DMS 273 (cell line): Measurements from ENCODE around the gene ASCC1.

Experiments used
- DNase-seq: peaks from one replicate; lab custom pipeline; 2025; ENCODE audit not compliant: unreplicated experiment; lab: John Stamatoyannopoulos, UW

ASCC1 gene, protein sequence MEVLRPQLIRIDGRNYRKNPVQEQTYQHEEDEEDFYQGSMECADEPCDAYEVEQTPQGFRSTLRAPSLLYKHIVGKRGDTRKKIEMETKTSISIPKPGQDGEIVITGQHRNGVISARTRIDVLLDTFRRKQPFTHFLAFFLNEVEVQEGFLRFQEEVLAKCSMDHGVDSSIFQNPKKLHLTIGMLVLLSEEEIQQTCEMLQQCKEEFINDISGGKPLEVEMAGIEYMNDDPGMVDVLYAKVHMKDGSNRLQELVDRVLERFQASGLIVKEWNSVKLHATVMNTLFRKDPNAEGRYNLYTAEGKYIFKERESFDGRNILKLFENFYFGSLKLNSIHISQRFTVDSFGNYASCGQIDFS

DNA sequence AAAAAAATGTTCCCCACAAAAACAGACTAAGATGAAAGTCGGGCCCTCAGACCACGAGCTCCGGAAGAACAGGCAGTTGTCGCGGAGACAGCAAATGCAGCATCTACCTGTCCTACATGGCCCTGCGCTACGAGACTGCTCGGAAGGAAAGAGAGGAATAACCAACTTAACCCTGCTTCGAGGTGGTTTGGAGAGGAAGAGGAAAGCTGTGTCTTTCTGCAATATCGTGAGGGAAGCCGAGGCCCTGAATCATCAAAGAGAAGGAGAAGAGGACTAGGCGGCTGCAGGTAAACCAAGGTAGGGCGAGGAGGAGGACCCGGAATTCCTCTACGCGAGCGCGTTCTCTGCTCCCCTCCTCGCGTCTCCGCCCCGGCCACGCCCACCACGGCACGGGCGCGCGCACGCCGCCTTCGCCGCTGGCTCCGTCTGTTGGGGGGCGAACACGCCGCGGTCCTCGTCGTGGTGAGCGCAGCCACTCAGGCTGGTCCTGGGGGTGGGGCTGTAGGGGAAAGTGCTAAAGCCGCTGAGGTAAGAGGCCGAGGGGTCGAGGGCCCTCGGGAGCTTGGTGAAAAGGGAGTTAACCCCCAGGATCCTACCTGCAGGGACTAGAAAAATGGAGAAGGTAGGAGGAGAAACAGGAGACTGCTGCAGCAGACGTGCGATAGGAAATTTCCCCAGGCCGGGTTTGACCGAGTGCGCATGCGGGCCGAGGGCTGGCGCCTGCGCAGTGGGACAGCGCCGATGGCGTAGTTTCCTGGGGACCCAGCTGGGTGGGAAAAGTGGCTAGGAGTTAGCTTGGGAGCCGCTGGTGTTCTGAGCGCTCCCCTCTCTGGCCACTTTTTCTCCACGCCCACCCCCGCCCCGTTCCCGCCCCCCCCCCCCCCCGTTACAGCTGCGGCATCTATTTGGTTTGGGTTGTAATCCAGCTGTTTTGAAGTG lies at the start of gene ASCC1, which contains the start of gene ANAPC16:
ASCC1 (minus strand) TSS at position 666 of the 939 bp plus-strand sequence. CDS start 2,978 bp downstream, outside the sequence.
ANAPC16 (plus strand) TSS at position 402 of the 939 bp plus-strand sequence. CDS start 7,903 bp downstream, outside the sequence.
- DNase-seq: peak; percentile 93

DNA sequence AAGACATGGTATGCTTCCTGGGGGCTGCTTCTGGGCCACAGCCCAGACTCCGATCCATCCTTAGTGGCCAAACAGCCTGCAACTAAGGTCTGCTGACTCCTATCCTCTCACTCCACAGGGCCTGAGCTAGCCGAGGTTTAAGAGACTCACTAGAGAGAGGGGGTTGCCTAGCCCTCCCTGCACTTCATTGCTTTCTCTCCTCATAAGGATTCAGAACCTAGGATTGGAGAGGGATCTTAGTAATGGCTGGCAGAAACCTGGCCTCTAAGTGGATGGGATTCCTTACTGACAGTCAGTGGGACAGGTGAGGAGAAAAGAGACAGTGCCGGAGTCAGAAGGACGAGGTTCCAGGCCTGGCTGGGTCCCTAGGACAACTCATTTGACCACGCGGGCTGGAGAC lies 49.4 kb upstream of the ASCC1 start:
- no peak for DNase-seq

DNA sequence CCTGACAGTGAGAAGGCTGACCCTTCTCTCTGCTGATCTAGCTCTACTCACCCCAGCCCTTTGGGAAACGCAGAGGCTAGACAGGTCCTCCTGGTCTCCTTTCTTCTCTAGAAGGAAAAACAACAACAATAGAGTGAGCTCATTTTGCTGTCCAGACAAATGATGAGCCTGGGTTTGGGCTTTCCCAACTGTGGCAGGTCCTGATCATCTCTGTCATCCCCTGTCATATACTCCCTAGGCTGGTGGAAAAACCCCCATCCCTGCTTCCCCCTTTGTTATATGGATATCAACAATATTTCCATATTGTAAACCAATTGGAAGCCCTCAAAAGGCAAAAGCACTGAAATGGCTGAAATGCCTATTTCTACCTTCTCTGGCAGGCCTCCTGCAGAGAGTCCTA lies 48.5 kb upstream of the ASCC1 start:
- no peak for DNase-seq

DNA sequence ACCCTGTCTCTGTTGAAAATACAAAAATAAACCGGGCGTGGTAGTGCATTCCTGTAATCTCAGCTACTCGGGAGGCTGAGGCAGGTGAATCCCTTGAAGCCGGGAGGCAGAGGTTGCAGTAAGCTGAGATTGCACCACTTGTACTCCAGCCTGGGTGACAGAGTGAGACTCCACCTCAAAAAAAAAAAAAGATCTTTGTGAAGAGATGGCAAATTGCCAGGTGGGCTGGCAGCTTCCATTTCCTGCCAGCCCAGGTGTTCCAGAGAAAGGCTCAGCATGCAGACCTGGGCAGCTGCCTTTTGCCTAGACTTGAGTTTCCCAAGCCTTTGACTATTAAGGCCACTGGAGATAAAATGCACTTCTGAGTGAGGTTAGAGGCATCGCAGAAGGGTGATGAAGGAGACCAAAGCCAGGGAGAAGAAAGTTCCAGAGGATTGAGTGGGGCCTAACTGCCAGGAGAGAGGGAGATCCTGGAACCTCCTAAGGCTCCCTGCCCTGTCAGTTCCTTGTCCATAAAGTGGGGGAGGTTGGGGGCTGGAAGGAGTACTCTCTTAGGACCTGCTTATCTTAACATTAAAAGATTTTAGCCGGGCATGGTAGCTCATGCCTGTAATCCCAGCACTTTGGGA lies 47.7 kb upstream of the ASCC1 start:
- peak; percentile 54 for DNase-seq

DNA sequence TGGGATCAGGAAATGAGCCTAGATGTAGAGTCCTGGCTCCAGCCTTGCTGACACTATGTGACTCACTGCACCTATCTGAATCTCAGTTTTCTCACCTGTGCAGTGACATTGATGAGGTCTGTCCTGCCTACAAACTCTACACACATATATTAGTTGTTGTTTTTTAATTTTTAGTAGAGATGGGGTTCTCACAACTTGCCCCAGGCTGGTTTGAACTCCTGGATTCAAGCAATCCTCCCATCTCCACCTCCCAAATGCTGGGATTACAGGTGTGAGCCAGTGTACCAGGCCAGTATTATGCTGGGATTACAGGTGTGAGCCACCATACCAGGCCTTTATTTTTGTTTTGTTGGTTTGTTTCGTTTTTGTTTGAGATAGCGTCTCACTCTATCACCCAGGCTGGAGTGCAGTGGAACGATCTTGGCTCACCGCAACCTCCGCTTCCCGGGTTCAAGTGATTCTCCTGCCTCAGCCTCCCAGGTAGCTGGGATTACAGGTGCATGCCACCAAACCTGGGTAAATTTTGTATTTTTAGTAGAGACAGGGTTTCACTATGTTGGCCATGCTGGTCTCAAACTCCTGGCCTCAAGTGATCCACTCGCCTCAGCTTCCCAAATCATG lies 45.8 kb upstream of the ASCC1 start:
- DNase-seq: no peak

DNA sequence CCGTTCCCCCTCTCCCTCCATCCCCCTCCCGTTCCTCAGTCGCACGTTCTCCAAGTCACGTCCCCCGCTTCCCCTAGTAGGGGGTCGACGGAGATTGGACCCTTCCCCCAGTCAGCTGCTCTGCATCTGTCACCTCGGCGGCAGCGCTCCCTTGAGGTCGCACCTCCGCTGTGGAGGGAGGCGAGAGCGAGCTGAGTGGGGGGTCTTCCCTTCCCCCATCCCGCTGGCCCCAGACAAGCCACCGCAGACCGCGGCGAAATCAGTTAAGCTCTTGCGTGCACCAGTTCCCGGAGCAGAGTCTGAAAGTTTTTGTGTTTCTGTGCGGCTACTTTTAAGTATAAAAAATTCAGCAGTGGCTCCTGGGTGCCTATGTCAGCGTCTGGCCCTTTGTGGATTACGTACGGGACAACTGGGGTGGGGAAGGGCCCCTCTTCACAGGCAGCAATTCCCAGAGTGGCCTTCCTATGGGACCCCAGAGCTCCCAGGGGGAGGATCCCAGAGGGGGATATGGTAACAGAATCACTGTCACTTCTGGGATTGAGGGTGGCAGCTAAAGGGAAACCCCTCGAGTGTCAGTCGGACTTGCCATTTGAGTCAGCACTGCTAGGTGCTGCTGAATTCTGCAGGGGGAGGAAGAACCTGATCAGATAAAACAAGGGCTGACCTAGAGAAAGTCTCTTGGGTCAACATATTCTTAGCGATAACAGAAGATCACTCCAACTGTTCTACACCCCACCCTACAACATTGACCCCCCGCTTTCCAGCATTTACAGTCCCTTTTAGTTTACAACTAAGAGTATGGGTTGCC lies 45.1 kb upstream of the ASCC1 start:
- no peak for DNase-seq

DNA sequence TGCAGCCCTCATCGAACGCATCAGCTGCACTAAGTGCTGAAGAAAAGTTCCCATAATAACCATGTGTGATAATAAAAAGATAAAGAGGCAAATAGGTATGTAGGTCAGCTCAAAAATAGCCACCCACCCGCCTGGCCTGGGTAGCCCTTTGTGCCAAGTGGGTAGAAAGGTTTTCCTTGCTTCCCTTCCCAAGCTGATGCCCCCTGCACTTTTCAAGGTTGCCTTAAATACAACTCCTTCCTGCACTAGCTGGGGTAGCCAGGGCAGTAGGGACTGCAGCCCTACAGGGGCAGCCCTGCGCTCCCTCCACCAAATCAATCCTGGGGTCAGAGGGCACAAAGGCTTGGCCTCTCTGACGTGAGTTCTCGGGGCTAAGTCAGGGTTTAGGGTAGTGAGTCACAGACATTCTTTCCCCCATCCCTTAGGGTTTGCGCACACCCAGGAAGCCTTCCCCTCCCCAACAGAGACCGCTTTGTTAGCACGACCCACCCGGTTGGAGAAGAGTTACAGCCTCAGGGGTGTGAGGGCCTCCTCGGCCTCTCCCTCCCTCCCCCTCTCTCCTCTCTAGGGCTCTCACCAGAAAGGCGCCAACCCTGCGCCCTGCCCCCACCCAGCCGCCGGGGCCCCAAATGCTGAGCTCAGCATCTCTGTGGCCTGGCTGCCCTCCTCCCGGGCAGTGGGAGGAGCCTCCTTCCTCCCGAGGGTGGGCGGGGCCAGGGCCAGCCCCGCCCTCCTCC lies 44.3 kb upstream of the ASCC1 start:
- no peak for DNase-seq

DNA sequence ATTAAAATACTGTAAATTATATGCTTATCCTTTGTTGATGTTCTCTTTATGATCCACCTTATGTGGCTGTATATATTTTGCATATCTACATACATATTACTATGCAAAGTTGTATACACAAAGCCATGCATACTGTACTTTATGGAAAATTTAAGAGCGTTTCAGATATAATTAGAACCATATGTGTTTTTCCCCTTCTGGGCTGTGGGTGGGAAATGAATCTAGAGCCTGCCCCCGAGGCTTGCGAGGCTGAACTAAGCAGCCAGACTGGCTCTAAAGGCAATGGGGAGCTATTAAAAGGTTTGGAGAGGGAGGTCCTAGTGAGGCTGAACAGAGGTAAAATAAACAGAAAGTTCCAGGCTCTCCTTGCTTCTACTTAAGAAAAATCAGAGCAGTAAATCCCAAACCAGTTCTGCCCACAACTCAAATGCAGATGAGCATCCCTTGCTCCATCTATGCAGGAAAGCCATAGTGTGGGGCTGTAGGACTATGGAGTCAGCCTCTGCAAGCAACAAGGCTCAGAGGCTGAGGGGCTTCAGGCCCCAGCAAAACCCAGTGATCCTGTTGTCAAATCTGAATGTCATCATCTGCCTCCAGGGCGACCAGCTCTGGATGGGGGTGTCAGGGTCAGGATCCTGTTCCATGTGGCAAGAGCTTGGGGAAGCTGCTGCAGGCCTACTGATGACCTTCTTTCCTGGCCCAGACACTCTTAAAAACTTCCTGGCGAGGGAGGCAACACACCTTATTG lies 43.6 kb upstream of the ASCC1 start:
- peak; percentile 33 for DNase-seq

DNA sequence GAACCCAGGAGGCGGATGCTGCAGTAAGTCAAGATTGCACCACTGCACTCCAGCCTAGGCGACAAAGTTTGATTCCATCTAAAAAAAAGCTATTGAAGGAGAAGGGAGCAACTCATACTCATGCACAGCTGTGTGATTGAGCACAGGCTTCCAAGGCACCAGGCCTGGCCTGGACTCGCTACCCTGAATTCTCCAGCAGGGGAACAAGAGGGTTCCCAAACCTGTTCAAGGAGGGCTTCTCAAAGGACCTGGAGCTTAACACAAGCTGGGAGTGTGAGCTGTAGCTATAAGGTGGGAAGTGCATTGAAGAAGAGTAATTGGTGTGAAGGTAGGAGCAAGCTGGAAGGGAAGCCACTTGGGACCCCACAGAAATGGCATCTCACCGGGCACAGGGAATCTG lies 42.5 kb upstream of the ASCC1 start:
- DNase-seq: peak; percentile 27

DNA sequence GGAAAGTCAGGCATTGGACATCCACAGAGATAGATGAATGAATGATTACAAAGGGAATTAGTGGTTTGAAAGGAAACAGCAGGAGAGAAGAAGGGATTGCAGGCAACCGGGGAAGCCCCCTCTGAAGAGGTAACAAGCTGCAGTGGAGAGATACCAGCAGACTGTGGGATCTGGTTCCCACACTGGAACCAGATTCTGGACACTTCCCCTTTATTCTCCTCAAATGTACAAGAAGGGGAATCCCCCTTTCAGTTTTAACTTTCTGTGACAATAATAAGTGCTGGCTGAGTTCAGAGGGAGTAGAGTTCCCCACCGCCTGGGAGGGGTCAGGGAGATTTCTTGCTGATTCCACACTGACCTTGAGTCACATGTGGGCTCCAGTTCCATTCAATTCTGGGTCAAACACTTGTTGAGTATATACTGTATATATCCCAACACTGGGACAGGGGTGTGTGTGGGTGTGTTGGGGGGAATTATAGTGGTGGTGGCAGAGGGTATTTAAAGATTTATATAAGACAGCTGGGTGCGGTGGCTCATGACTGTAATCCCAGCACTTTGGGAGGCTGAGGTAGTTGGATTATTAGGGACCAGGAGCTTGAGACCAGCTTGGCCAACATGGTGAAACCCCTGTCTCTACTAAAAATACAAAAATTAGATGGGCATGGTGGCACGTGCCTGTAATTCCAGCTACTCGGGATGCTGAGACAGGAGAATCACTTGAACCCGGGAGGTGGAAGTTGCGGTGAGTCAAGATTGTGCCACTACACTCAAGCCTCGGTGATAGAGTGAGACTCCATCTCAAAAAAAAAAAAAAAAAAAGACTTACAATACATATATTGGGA lies 41.2 kb upstream of the ASCC1 start:
- no peak for DNase-seq

DNA sequence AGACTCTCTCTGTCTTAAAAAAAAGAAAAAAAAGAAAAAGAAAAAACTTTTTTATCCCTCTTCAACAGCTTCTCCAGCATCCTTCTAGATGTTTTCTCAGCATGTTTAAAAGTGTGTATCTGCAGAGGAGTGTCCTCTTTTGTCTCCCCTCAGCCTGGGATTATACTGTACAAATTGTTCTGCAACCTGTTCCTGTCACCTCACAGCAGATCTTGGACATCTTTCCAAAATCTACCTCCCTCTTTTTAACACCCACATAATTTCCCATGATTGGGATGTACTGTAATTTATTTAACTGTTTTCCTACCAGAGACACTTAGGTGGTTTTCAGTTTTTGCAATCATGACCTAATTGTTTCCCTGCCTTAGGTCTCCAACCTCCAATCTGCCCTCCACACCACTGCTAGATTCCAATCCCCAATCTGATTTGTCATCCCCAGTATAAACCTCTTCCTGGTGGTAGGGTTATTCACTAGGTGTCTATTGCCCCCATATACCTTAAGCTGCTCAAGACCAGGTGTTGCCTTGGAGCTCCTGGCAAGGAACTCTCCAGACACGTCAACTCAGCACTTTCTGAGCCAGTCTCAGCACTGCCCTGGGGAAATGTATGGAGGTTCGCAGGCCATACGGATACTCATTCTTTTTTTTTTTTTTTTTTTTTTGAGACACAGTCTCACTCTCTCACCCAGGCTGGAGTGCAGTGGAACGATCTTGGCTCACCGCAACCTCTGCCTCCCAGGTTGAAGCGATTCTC lies 40.1 kb upstream of the ASCC1 start:
- no peak for DNase-seq

DNA sequence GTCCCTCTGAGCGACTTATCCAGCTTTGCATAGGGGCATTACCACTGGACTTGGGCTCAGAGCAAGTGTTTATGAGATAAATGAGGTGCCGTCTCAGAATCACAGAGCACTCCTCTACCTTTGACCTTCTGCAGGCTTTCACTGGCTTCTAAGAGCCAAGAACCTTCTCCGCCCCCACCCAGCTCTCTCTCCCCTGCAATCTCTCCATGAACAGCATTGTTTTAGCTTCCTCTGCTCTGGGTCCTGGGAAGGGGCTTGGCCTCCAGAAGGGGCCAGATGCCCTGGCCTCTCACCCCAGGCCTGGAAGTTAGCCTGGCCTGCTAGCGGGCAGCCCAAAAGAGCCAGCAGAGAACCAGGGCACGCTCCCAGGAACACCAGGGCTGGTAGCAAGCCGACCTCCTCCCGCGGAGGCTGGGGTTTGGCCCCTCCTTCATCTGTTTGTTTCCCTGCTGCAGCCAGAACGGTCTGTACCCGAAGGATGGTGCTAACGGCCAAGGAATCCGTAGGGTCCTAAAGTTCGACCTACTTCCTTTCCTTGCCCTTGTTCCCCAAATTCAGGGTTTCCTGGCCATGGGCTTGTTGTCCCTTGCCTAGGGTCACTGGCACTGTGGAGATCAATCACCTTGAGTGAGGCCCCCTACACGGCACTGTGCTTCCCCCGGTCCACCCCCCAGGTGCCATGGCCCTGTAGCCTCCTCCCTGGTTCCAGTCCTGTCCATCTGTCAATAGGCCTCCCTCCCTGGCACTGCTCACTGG lies 38.9 kb upstream of the ASCC1 start:
- DNase-seq: peak; percentile 78

DNA sequence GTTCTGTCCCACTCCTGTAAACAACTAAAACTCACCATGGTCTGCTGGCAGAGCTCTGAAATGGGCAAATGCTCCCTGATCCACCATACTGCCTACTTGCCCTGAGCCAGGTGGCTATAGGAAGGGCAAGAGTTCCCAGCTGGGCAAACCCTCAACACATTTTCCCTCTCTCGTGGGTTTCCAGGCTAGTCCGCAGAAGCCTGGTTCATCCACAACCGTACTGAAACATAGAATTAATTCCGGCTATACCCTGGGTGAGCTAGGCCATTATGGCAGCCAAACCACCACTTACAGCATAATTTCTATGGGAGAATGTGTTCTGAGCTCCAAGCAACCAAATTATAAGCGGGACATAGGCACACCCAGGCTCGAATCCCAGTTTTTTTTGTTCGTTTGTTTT lies 37.5 kb upstream of the ASCC1 start:
- no peak for DNase-seq

DNA sequence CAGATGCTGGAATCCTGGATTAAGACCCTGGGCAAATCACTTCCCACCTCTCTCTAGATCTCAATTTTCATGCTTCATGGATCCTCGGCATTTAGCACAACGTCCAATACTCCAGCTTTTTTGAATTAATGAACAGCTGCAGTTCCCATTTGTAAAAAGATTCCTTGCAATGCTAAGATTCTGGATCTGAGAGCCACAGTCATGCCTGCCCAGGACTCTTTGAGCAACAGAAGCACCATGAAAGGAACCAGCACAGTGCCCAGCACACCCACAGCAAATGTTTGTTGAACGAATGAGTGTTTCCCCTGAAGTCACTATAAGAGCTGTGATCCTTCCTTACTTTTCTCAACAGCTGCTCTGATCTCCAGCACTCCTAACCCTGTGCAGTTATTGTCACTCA lies 36.9 kb upstream of the ASCC1 start:
- DNase-seq: no peak

DNA sequence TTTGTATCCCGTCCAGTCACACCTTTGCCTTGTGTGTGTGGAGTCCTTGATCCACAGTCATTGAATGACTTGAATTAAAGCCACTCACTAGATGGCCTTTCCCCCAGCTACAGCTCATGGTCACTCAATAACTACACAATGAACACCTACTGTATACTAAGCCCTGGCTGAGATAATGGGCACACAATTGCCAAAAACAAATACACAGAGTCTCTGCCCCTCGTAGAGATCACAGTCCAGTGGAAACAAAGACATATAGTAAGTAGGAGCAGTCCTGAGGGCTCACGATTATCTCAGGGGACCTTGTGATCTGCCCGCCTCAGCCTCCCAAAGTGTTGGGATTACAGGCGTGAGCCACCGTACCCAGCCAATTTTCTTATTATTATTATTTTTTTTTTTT lies 35.6 kb upstream of the ASCC1 start:
- no peak for DNase-seq

DNA sequence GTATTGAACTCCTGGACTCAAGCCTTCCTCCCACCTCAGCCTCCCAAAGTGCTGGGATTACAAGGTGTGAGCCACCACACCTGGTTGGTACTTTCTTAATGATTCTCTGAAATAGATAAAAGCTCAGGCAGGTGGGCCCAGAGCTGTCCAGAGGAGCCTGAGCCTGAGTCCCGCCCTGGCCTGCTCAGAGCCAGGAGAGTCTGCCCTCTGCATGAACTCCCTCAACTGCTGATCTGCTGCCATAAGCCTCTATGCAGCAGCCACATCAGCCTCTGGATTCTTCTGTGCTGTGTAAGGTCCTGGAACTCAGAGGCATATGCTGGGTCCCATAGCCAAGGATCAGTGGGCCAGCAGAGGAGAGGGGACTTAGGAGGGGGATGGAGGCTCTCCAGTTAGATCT lies 34.6 kb upstream of the ASCC1 start:
- DNase-seq: no peak
